Measurements from ENCODE around the gene GFI1B.

The GFI1B gene

DNA sequence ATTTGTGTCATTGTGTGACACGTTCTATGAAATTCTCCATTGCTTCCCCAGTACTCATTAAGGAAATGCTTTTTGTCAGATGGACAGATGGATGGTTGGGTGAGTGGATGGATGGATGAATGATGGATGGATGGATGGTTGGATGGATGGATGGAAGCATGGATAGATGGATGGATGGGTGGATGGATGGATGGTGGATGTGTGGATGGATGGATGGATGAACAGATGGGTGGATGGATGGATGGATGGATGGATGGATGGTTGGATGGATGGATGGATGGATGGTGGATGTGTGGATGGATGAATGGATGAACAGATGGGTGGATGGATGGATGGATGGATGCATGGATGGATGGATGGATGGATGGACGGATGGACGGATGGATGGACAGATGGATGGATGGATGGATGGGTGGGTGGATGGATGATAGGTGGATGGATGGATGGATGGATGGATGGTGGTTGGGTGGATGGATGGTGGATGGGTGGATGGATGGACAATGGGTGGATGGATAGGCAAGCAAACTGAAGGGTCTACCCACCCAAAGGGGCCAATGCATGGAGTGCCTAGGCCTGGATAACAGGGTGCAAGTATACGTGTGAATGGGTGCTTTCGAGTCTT lies 28.3 kb downstream of the GFI1B start:
- Histone ChIP-seq H3K9ac (ENCODE audit: insufficient read length, low read depth) (no peak overlapping the region), H3K4me1 (ENCODE audit: insufficient read depth, insufficient read length) (peaks cover 28% of the 10 kb centered on the region), H3K27me3 (ENCODE audit: insufficient read depth, insufficient read length) (peaks cover 86% of the 10 kb centered on the region), H3K9me3 (ENCODE audit: insufficient read depth, low read length) (0 out of 2 replicates have a peak, but pooled peaks cover 11% of the 10 kb centered on the region), H3K36me3 (ENCODE audit: insufficient read depth, insufficient read length, low read length) (no peaks in the 10 kb centered on the region), H3K4me3 (ENCODE audit: insufficient read length, low read depth) (no peak overlapping the region)
- no peak for DNase-seq (ENCODE audit: low read depth, low spot score)
- no peak for TF ChIP-seq YY1 (IDR thresholded peaks at IDR 0.05; ENCODE audit: insufficient read depth, insufficient read length)
- no peak for TF ChIP-seq SUZ12 (IDR thresholded peaks at IDR 0.05; ENCODE audit: extremely low read depth, insufficient read depth, insufficient read length)
- no peak for TF ChIP-seq ZNF274 (IDR thresholded peaks at IDR 0.05; ENCODE audit: low read depth, low read length)

DNA sequence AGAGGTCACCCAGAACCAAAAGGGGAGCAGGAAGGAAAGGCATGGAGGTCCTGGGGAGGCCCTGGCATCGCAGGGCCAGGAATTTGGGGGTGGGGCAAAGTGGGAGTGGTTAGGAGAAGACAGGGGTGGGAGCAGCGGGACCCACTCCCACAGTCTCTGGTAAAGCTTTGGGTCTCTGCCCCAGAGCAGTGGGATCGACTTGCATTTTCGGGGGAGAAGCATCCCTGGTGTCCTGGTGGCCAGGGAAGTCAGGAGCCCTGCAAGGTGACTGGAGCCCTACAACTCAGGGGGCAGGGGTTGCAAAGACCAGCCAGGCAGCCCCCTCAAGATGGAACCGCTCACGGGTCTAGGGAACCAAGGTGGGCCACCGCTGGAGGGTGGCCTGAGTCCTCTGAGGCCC lies 29.9 kb downstream of the GFI1B start:
- Histone ChIP-seq H3K36me3 (ENCODE audit: insufficient read depth, insufficient read length, low read length) (no peaks in the 10 kb centered on the region), H3K4me3 (ENCODE audit: insufficient read length, low read depth) (no peak overlapping the region), H3K27me3 (ENCODE audit: insufficient read depth, insufficient read length) (peaks cover 70% of the 10 kb centered on the region), H3K9ac (ENCODE audit: insufficient read length, low read depth) (no peak overlapping the region), H3K4me1 (ENCODE audit: insufficient read depth, insufficient read length) (peaks cover 22% of the 10 kb centered on the region), H3K9me3 (ENCODE audit: insufficient read depth, low read length) (0 out of 2 replicates have a peak, but pooled peaks cover 11% of the 10 kb centered on the region)
- DNase-seq (ENCODE audit: low read depth, low spot score): no peak
- TF ChIP-seq SUZ12 (IDR thresholded peaks at IDR 0.05; ENCODE audit: extremely low read depth, insufficient read depth, insufficient read length): no peak
- TF ChIP-seq ZNF274 (IDR thresholded peaks at IDR 0.05; ENCODE audit: low read depth, low read length): no peak
- no peak for TF ChIP-seq YY1 (IDR thresholded peaks at IDR 0.05; ENCODE audit: insufficient read depth, insufficient read length)

GRCh38 chr9:133008824-133009223 lies 30.3 kb downstream of the GFI1B start:
- no peak for TF ChIP-seq YY1 (IDR thresholded peaks at IDR 0.05; ENCODE audit: insufficient read depth, insufficient read length)
- no peak for TF ChIP-seq SUZ12 (IDR thresholded peaks at IDR 0.05; ENCODE audit: extremely low read depth, insufficient read depth, insufficient read length)
- no peak for TF ChIP-seq ZNF274 (IDR thresholded peaks at IDR 0.05; ENCODE audit: low read depth, low read length)
- Histone ChIP-seq H3K36me3 (ENCODE audit: insufficient read depth, insufficient read length, low read length) (no peaks in the 10 kb centered on the region), H3K4me3 (ENCODE audit: insufficient read length, low read depth) (no peak overlapping the region), H3K27me3 (ENCODE audit: insufficient read depth, insufficient read length) (peaks cover 70% of the 10 kb centered on the region), H3K4me1 (ENCODE audit: insufficient read depth, insufficient read length) (peaks cover 17% of the 10 kb centered on the region), H3K9ac (ENCODE audit: insufficient read length, low read depth) (no peak overlapping the region), H3K9me3 (ENCODE audit: insufficient read depth, low read length) (0 out of 2 replicates have a peak, but pooled peaks cover 11% of the 10 kb centered on the region)
- no peak for DNase-seq (ENCODE audit: low read depth, low spot score)

DNA sequence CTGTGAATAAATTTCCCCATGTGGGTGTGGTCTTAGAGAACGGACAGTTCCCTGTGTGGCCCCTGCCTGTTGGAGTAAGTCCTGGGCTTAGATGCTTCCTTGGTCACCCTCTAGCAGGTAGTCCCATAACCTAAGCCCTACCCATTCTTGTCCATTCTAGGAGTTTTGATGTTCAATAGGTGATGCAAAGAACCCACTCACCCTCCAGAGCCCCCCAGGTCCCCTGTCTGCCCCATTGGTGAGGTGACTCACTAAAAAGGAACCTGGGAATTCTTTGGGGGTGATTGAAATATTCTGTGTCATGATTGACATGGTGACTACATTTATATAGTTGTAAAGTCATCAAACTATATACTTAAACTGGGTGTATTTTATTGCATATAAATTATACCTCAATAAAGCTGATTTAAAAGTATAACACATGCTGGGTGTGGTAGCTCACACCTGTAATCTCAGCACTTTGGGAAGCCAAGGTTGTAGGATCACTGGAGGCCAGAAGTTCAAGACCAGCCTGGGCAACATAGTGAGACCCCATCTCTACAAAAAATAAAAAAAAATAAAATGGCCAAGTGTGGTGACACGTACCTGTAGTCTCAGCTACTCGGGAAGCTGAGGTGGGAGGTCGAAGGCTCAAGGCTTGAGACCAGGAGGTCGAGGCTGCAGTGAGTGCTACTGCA lies 31.6 kb downstream of the GFI1B start:
- Histone ChIP-seq H3K9me3 (ENCODE audit: insufficient read depth, low read length) (0 out of 2 replicates have a peak, but pooled peaks cover 11% of the 10 kb centered on the region), H3K4me3 (ENCODE audit: insufficient read length, low read depth) (no peak overlapping the region), H3K27me3 (ENCODE audit: insufficient read depth, insufficient read length) (peaks cover 63% of the 10 kb centered on the region), H3K9ac (ENCODE audit: insufficient read length, low read depth) (no peak overlapping the region), H3K4me1 (ENCODE audit: insufficient read depth, insufficient read length) (peaks cover 7% of the 10 kb centered on the region), H3K36me3 (ENCODE audit: insufficient read depth, insufficient read length, low read length) (no peaks in the 10 kb centered on the region)
- TF ChIP-seq YY1 (IDR thresholded peaks at IDR 0.05; ENCODE audit: insufficient read depth, insufficient read length) (no peak), SUZ12 (IDR thresholded peaks at IDR 0.05; ENCODE audit: extremely low read depth, insufficient read depth, insufficient read length) (no peak), ZNF274 (IDR thresholded peaks at IDR 0.05; ENCODE audit: low read depth, low read length) (no peak)
- no peak for DNase-seq (ENCODE audit: low read depth, low spot score)

DNA sequence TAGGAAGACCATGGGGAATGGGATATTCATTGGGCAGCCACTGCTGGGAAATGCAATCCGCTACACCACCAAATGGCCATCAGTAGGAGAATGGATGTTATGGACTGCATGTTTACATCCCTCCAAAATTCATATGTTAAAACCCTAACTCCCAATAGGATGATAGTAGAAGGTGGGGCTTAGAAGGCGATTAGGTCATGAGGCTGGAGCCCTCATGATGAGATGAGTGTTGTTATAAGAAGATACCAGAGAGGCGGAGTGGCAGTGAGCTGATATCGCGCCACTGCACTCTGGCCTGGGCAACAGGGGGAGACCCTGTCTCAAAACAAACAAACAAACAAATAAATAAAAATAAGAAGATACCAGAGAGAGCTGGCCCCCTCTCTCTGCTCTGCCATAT lies 36.2 kb downstream of the GFI1B start:
- Histone ChIP-seq H3K9me3 (ENCODE audit: insufficient read depth, low read length) (0 out of 2 replicates have a peak, but pooled peaks cover 4% of the 10 kb centered on the region), H3K36me3 (ENCODE audit: insufficient read depth, insufficient read length, low read length) (no peaks in the 10 kb centered on the region), H3K9ac (ENCODE audit: insufficient read length, low read depth) (no peak overlapping the region), H3K27me3 (ENCODE audit: insufficient read depth, insufficient read length) (peaks cover 21% of the 10 kb centered on the region), H3K4me1 (ENCODE audit: insufficient read depth, insufficient read length) (no peaks in the 10 kb centered on the region), H3K4me3 (ENCODE audit: insufficient read length, low read depth) (no peak overlapping the region)
- DNase-seq (ENCODE audit: low read depth, low spot score): no peak
- TF ChIP-seq SUZ12 (IDR thresholded peaks at IDR 0.05; ENCODE audit: extremely low read depth, insufficient read depth, insufficient read length): no peak

DNA sequence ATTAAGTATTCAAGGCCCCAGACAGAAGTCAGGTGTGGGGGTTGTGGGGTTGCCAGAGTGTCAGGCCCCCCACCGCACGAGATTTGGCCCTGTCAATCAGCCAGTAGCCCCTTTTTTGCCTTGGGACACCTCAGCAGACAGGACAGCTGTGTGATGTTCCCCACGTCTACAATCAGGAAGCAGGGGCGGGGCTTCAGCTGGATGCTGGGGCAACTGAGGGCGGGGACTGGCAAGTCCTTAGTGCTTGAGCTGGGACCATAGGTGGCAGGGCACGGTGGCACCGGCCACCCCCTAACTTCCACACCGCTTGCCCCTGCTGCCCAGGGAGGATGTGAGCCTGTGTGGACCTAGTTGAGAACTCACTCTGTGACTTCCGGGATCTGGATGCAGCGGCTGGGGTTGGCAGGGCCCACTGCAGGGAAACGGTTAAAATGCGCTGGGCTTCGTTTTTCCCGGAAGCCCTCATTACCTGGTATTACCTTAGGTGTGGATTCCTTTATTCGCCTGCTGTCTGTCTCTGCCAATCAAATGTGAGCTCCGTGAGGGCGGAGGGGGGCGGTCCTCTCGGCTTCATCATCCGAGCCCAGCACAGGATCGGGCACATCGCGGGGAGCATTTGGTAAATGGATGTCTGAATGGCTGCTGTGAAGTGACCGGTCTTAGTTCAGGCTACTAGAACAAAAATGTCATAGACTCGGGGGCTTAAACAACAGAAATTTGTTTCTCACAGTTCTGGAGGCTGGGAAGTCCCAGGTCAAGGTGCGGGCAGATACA lies 44.8 kb downstream of the GFI1B start:
- no peaks in the 10 kb centered on the region for H3K36me3 ChIP-seq (ENCODE audit: insufficient read depth, insufficient read length, low read length)
- peaks cover 4% of the 10 kb centered on the region for H3K27me3 ChIP-seq (ENCODE audit: insufficient read depth, insufficient read length)
- H3K9me3 ChIP-seq (ENCODE audit: insufficient read depth, low read length): no peaks in the 10 kb centered on the region
- no peak for DNase-seq (ENCODE audit: low read depth, low spot score)
- H3K4me1 ChIP-seq (ENCODE audit: insufficient read depth, insufficient read length): no peaks in the 10 kb centered on the region
- no peak overlapping the region for H3K9ac ChIP-seq (ENCODE audit: insufficient read length, low read depth)
- H3K4me3 ChIP-seq (ENCODE audit: insufficient read length, low read depth): no peak overlapping the region
- TF ChIP-seq SUZ12 (IDR thresholded peaks at IDR 0.05; ENCODE audit: extremely low read depth, insufficient read depth, insufficient read length) (no peak), YY1 (IDR thresholded peaks at IDR 0.05; ENCODE audit: insufficient read depth, insufficient read length) (no peak), ZNF274 (IDR thresholded peaks at IDR 0.05; ENCODE audit: low read depth, low read length) (no peak)

DNA sequence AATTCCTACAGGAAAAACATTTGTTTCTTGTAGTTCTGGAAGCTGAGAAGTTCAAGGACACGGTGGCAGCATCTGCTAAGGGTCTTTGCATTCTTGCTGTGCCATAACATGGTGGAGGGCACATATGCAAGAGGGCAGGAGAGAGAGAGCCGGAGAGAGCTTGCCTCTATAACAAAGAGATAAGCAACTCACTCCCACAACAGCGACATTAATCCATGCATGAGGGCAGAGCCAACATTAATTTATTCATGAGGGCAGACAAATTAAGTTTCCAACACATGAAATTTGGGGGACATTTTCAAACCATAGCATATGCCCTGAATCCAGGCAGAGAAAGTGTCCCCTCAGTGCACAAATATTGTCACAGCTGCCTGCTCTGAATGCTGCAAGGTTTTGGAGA lies 47.9 kb downstream of the GFI1B start:
- DNase-seq (ENCODE audit: low read depth, low spot score): no peak
- no peaks in the 10 kb centered on the region for H3K36me3 ChIP-seq (ENCODE audit: insufficient read depth, insufficient read length, low read length)
- peaks cover 1% of the 10 kb centered on the region for H3K9me3 ChIP-seq (ENCODE audit: insufficient read depth, low read length)
- H3K4me1 ChIP-seq (ENCODE audit: insufficient read depth, insufficient read length): peaks cover 3% of the 10 kb centered on the region
- H3K27me3 ChIP-seq (ENCODE audit: insufficient read depth, insufficient read length): peaks cover 4% of the 10 kb centered on the region
- H3K4me3 ChIP-seq (ENCODE audit: insufficient read length, low read depth): no peak overlapping the region
- TF ChIP-seq SUZ12 (IDR thresholded peaks at IDR 0.05; ENCODE audit: extremely low read depth, insufficient read depth, insufficient read length) (no peak), ZNF274 (IDR thresholded peaks at IDR 0.05; ENCODE audit: low read depth, low read length) (no peak), YY1 (IDR thresholded peaks at IDR 0.05; ENCODE audit: insufficient read depth, insufficient read length) (no peak)
- no peak overlapping the region for H3K9ac ChIP-seq (ENCODE audit: insufficient read length, low read depth)

Measured in NT2/D1 (cell line).